Endothelial cell of umbilical vein (primary cell): ENCODE data around the gene HAUS5. TPM values are rescaled to one million over a fixed set of nuclear protein-coding genes. Genes with fewer than 3 reads are reported as not detected.
"Not testable (repeated sequence)": the region's sequence is repeated elsewhere in the genome, so short reads cannot be mapped to it uniquely, and the experiment has no call there.

Experiments used
- BruUV-seq: library from RNA; stranded (reverse); fragments of 400-500 nt; replicated peaks from 2 replicates; lab custom pipeline; 2021; lab: Mats Ljungman, UMichigan
- CTCF ChIA-PET: fragments of 300-600, 350-600 bp; sonication (Branson Sonifier 250); formaldehyde crosslinking; loops from one replicate; lab custom pipeline; 2021; ENCODE audit warnings: antibody characterized with exemption, inconsistent platforms; lab: Charles Lee
- POLR2A ChIA-PET: fragments of 300-600, 350-600 bp; sonication (Branson Sonifier 250); formaldehyde crosslinking; loops from one replicate; lab custom pipeline; 2021; ENCODE audit warnings: antibody characterized with exemption, inconsistent platforms; lab: Charles Lee
- DNase-seq: peaks from one replicate; pipeline ENCODE4 v3.0.0-alpha.2; 2011; ENCODE audit warnings: low read depth, low spot score
- FAIRE-seq: peaks from 2 replicates; lab custom pipeline; 2011; peaks lifted over from hg19 to GRCh38; lab: Jason Lieb, UNC
- H2AFZ ChIP-seq: 2 replicates; pipeline ENCODE4 v1.6.0; 2012; ENCODE audit warnings: low read depth, low read length, control low read depth, inconsistent platforms
- H3K27ac ChIP-seq: 2 replicates; pipeline ENCODE4 v1.5.1; 2011; ENCODE audit warnings: low read depth, mild to moderate bottlenecking, control low read depth, low read length, moderate library complexity; ENCODE audit not compliant: insufficient read depth
- H3K27me3 ChIP-seq, 2 experiments: 2 replicates each; pipeline versions ENCODE4 v1.6.0 to v1.6.1; 2011; ENCODE audit warnings: low read length in 2 of 2, mixed read lengths in 1 of 2; ENCODE audit not compliant: control insufficient read depth in 2 of 2, insufficient read depth in 2 of 2
- H3K36me3 ChIP-seq, 2 experiments: 2 replicates in 1 of 2; 3 replicates in 1 of 2; pipeline ENCODE4 v1.5.1; 2011; ENCODE audit warnings: low read length in 2 of 2, mild to moderate bottlenecking in 1 of 2, moderate library complexity in 1 of 2; ENCODE audit not compliant: control insufficient read depth in 2 of 2, insufficient read depth in 2 of 2; ENCODE audit errors: extremely low read depth in 1 of 2
- H3K4me1 ChIP-seq: 3 replicates; pipeline ENCODE4 v1.5.1; 2011; ENCODE audit warnings: mild to moderate bottlenecking, low read length; ENCODE audit not compliant: control insufficient read depth, insufficient read depth; ENCODE audit errors: extremely low read depth
- H3K4me2 ChIP-seq: 2 replicates; pipeline ENCODE4 v1.6.1; 2011; ENCODE audit warnings: low read length, control low read depth, mixed read lengths; ENCODE audit not compliant: insufficient read depth
- H3K4me3 ChIP-seq, 3 experiments: fragments of 200-600 bp in 1 of 3; sonication (generic), shearing (Covaris generic) in 1 of 3; replicated peaks in 1 of 3; 2 replicates each; pipeline ENCODE4 v1.5.1; 2011 to 2016; ENCODE audit warnings: control low read depth in 3 of 3, low read length in 3 of 3, mild to moderate bottlenecking in 2 of 3, inconsistent platforms in 1 of 3, low read depth in 1 of 3, moderate library complexity in 1 of 3; ENCODE audit not compliant: insufficient read depth in 1 of 3
- H3K79me2 ChIP-seq: 2 replicates; pipeline ENCODE4 v1.6.0; 2012; ENCODE audit warnings: low read length, inconsistent platforms; ENCODE audit not compliant: control insufficient read depth, insufficient read depth
- H3K9ac ChIP-seq: replicated peaks from 2 replicates; pipeline ENCODE3; 2011; ENCODE audit warnings: low read length, control low read depth; ENCODE audit not compliant: insufficient read depth; ENCODE audit errors: extremely low read depth
- H3K9me1 ChIP-seq: replicated peaks from 3 replicates; pipeline ENCODE4 v1.6.0; 2011; ENCODE audit warnings: mild to moderate bottlenecking, low read length; ENCODE audit not compliant: control insufficient read depth, insufficient read depth; ENCODE audit errors: extremely low read depth
- H3K9me3 ChIP-seq: replicated peaks from 2 replicates; pipeline ENCODE4 v1.5.1; 2012; ENCODE audit warnings: low read length, inconsistent platforms; ENCODE audit not compliant: control insufficient read depth, insufficient read depth
- H4K20me1 ChIP-seq: replicated peaks from 2 replicates; pipeline ENCODE3; 2011; ENCODE audit warnings: mild to moderate bottlenecking, low read length; ENCODE audit not compliant: control insufficient read depth, insufficient read depth; ENCODE audit errors: extremely low read depth
- CTCF ChIP-seq, 2 donors: IDR thresholded peaks; 1 replicate in 1 of 2; 2 replicates in 1 of 2; pipeline ENCODE4 v1.5.1; 2011; ENCODE audit warnings: low read length in 2 of 2, mild to moderate bottlenecking in 2 of 2, moderate library complexity in 2 of 2, control low read depth in 1 of 2, inconsistent platforms in 1 of 2, low read depth in 1 of 2; ENCODE audit not compliant: insufficient read depth in 1 of 2; ENCODE audit errors: extremely low read depth in 1 of 2
- EZH2 ChIP-seq: IDR thresholded peaks from 2 replicates; pipeline ENCODE4 v1.6.1; 2012; ENCODE audit warnings: borderline replicate concordance, low read depth, mild to moderate bottlenecking, moderate library complexity, low read length, inconsistent platforms; ENCODE audit not compliant: severe bottlenecking
- FOS ChIP-seq: IDR thresholded peaks from 2 replicates; pipeline ENCODE4 v1.6.1; 2011; ENCODE audit warnings: mild to moderate bottlenecking, low read length, moderate library complexity, borderline replicate concordance; ENCODE audit not compliant: insufficient read depth
- GATA2 ChIP-seq: IDR thresholded peaks from 2 replicates; pipeline ENCODE4 v1.7.0; 2011; ENCODE audit warnings: low read depth, mild to moderate bottlenecking, moderate library complexity, mixed read lengths, low read length; ENCODE audit not compliant: insufficient read length, insufficient read depth
- JUN ChIP-seq: IDR thresholded peaks from 2 replicates; pipeline ENCODE4 v1.6.1; 2011; ENCODE audit warnings: borderline replicate concordance, low read depth; ENCODE audit not compliant: insufficient read length, insufficient read depth
- MAX ChIP-seq: IDR thresholded peaks from 2 replicates; pipeline ENCODE4 v1.6.1; 2011; ENCODE audit not compliant: insufficient read depth, insufficient read length
- MYC ChIP-seq: IDR thresholded peaks from one replicate; pipeline ENCODE4 v1.6.1; 2011; ENCODE audit warnings: mild to moderate bottlenecking, low read depth, low read length
- POLR2A ChIP-seq: IDR thresholded peaks from 2 replicates; pipeline ENCODE4 v1.6.1; 2012; ENCODE audit warnings: low read depth, mild to moderate bottlenecking, control low read depth, low read length
- POLR2AphosphoS5 ChIP-seq: IDR thresholded peaks from 2 replicates; pipeline ENCODE4 v1.6.1; 2012; ENCODE audit warnings: low read depth, mild to moderate bottlenecking, control low read depth, low read length, moderate library complexity; ENCODE audit not compliant: insufficient read depth
- dilution Hi-C: fragments of 300-500 bp; cut with MboI; formaldehyde crosslinking; loops from one replicate; pipeline ENCODE4 v1.15.0; 2019; ENCODE audit warnings: low sequenced_read_pairs; ENCODE audit not compliant: extremely low pct_ligation_motif_present
- intact Hi-C: fragments of 100-400 bp; cut with micrococcal nuclease; formaldehyde crosslinking; loops from one replicate; pipeline ENCODE4 v1.10.0; 2022
- polyA plus RNA-seq, 4 experiments: library from polyadenylated mRNA; depleted of rRNA in 3 of 4; stranded (reverse) in 3 of 4; unstranded in 1 of 4; fragments of >200 nt; gene quantifications; 2 replicates each; pipeline versions ENCODE4 v1.2.1 to v1.2.3, GENCODE V29; 2011 to 2012; ENCODE audit warnings: missing spikeins in 1 of 4
- total RNA-seq: library from RNA; stranded (reverse); gene quantifications from 2 replicates; pipeline ENCODE4 v1.2.3, GENCODE V29; 2021

The HAUS5 gene
- total and polyA plus RNA-seq, 2 donors (not counting 3 experiments of a cell fraction or from before 2014, with no cell fraction given) = 8.9 to 19.0 TPM

GRCh38 chr19:35654828-35655227 lies 42.3 kb downstream of the HAUS5 start:
- CTCF ChIA-PET = interaction anchor here (1.5 to 1.8 kb wide), 2 partner anchors 10 kb away, joined by 5 read pairs; no protein-coding TSS in a partner anchor
- not testable (repeated sequence) for FAIRE-seq

GRCh38 chr19:35655600-35655999 lies 43.1 kb downstream of the HAUS5 start:
- DNase-seq = no peak
- BruUV-seq = no TSS peak
- no peak overlapping the region for H3K4me3 ChIP-seq
- no peak overlapping the region for H3K9ac ChIP-seq
- H3K4me2 ChIP-seq = no peak overlapping the region
- intact Hi-C loops (no loop called here), dilution Hi-C loops (no loop called here)
- TF ChIP-seq FOS = no peak
- TF ChIP-seq JUN = no peak
- TF ChIP-seq POLR2A = no peak
- no peak for TF ChIP-seq CTCF (IDR thresholded peaks at IDR 0.05; ENCODE audit: extremely low read depth in 1 of 2, insufficient read depth in 1 of 2, low read depth in 1 of 2, low read length in 2 of 2)
- no peak for TF ChIP-seq GATA2
- no peak for TF ChIP-seq POLR2AphosphoS5
- TF ChIP-seq MYC = no peak
- TF ChIP-seq MAX = no peak
- no peak for TF ChIP-seq EZH2
- no peak for FAIRE-seq
- peaks cover 3% of the 10 kb centered on the region for H3K79me2 ChIP-seq
- no peak overlapping the region for H2AFZ ChIP-seq
- ChIA-PET POLR2A (no interaction called here), CTCF (interaction anchor here (1.8 kb wide), 1 partner anchor 9 kb away, joined by 5 read pairs; no protein-coding TSS in a partner anchor)
- H4K20me1 ChIP-seq = no peaks in the 10 kb centered on the region
- no peaks in the 10 kb centered on the region for H3K4me1 ChIP-seq
- H3K36me3 ChIP-seq = peaks cover 9 to 20% of the 10 kb centered on the region in 2 experiments
- H3K9me3 ChIP-seq = no peaks in the 10 kb centered on the region
- no peak overlapping the region for H3K27ac ChIP-seq
- no peaks in the 10 kb centered on the region for H3K27me3 ChIP-seq
- no peaks in the 10 kb centered on the region for H3K9me1 ChIP-seq

More at GRCh38 chr19:35654828-35655227, 42.3 kb downstream of the HAUS5 start:
- H3K27me3 ChIP-seq, H3K4me1 ChIP-seq, H3K4me3 ChIP-seq, dilution Hi-C loops, H3K4me2 ChIP-seq, BruUV-seq, H3K9ac ChIP-seq, H3K27ac ChIP-seq, H3K79me2 ChIP-seq, H3K9me1 ChIP-seq, DNase-seq, H3K9me3 ChIP-seq, H2AFZ ChIP-seq, intact Hi-C loops, H4K20me1 ChIP-seq: not testable (repeated sequence)
- POLR2A ChIA-PET = interaction anchor here (0.5 kb wide), 1 partner anchor 19 kb away, joined by 3 read pairs; no protein-coding TSS in a partner anchor
- H3K36me3 ChIP-seq = peaks cover 9 to 20% of the 10 kb centered on the region in 2 experiments
